A549 (cell line): ENCODE measurements around the gene SACM1L. TPM values are rescaled to one million over a fixed set of nuclear protein-coding genes. Genes with fewer than 3 reads are reported as not detected.

Experiments used
- ATAC-seq, 2 experiments: fragments of 200-7000 bp in 1 of 2; fragments of >200 bp in 1 of 2; cut with Nextera tagmentation in 1 of 2; cut with Tn5 transposase in 1 of 2; 3 replicates each; pipeline versions ENCODE4 v1.8.0 to v1.9.1; 2018 to 2020; ENCODE audit warnings: mild to moderate bottlenecking in 1 of 2, moderate library complexity in 1 of 2
- CTCF ChIA-PET: fragments of 300-600 bp; sonication (Branson Sonifier 250); formaldehyde crosslinking; extraction: SDS; loops from one replicate; lab custom pipeline; 2021; ENCODE audit warnings: antibody characterized with exemption, inconsistent platforms; lab: Yijun Ruan, JAX
- POLR2A ChIA-PET: fragments of 350-600 bp; formaldehyde crosslinking; extraction: SDS; loops from one replicate; lab custom pipeline; 2021; ENCODE audit warnings: antibody characterized with exemption, inconsistent platforms; lab: Yijun Ruan, JAX
- DNase-seq, 2 experiments: peaks; one replicate each; pipeline versions ENCODE4 v3.0.0 to v3.0.0-alpha.2; 2011 to 2016; ENCODE audit warnings: low read depth in 1 of 2, low spot score in 1 of 2
- FAIRE-seq: peaks from 2 replicates; lab custom pipeline; 2011; peaks lifted over from hg19 to GRCh38; lab: Jason Lieb, UNC
- H3K27ac ChIP-seq, 2 experiments: fragments of >200 bp; sonication (Bioruptor Twin); formaldehyde crosslinking; 3 replicates each; pipeline ENCODE4 v1.5.1; 2016 to 2017
- H3K4me1 ChIP-seq: fragments of >200 bp; sonication (Bioruptor Twin); formaldehyde crosslinking; 3 replicates; pipeline ENCODE4 v1.6.1; 2016
- H3K4me2 ChIP-seq: fragments of >200 bp; sonication (Bioruptor Twin); formaldehyde crosslinking; 3 replicates; pipeline ENCODE4 v1.6.1; 2016
- H3K4me3 ChIP-seq: fragments of >200 bp; sonication (Bioruptor Twin); formaldehyde crosslinking; 3 replicates; pipeline ENCODE4 v1.5.1; 2016
- H3K9me3 ChIP-seq: fragments of >200 bp; sonication (Bioruptor Twin); formaldehyde crosslinking; 3 replicates; pipeline ENCODE4 v1.6.1; 2016
- CHD2 ChIP-seq: fragments of 150-350 bp; IDR thresholded peaks from 2 replicates; pipeline ENCODE4 v1.6.1; 2014; ENCODE audit warnings: low read length; ENCODE audit not compliant: partially characterized antibody
- CHD4 ChIP-seq: fragments of 200-600 bp; sonication (generic); IDR thresholded peaks from 2 replicates; pipeline ENCODE4 v1.6.1; 2016; ENCODE audit warnings: antibody characterized with exemption, mild to moderate bottlenecking, borderline replicate concordance
- EHF ChIP-seq: fragments of 250-450 bp; sonication (Bioruptor Pico); IDR thresholded peaks from 2 replicates; pipeline ENCODE4 v1.5.0; 2020; ENCODE audit warnings: mild to moderate bottlenecking
- EHMT2 ChIP-seq: fragments of 200-600 bp; sonication (generic); IDR thresholded peaks from 2 replicates; pipeline ENCODE4 v1.6.1; 2016; ENCODE audit warnings: antibody characterized with exemption, low read depth, mild to moderate bottlenecking, moderate library complexity
- ELK1 ChIP-seq: fragments of 150-350 bp; IDR thresholded peaks from 2 replicates; pipeline ENCODE4 v1.6.1; 2014; ENCODE audit warnings: low read depth, mild to moderate bottlenecking, low read length
- EP300 ChIP-seq, 2 experiments: fragments of >200 bp; sonication (Bioruptor Twin); formaldehyde crosslinking; IDR thresholded peaks; 2 replicates in 1 of 2; 3 replicates in 1 of 2; pipeline ENCODE4 v1.6.1; 2016 to 2017
- ESRRA ChIP-seq: fragments of 150-350 bp; IDR thresholded peaks from 2 replicates; pipeline ENCODE4 v1.6.1; 2014; ENCODE audit warnings: mild to moderate bottlenecking, low read length, borderline replicate concordance
- GATA3 ChIP-seq: IDR thresholded peaks from 2 replicates; pipeline ENCODE4 v1.6.1; 2012; ENCODE audit warnings: borderline replicate concordance
- HEYL ChIP-seq: fragments of 250-450 bp; sonication (Bioruptor Pico); IDR thresholded peaks from 2 replicates; pipeline ENCODE4 v1.8.0; 2021; ENCODE audit warnings: mild to moderate bottlenecking, moderate library complexity
- MAX ChIP-seq: IDR thresholded peaks from 2 replicates; pipeline ENCODE4 v1.6.1; 2012
- MYC ChIP-seq: IDR thresholded peaks from 2 replicates; pipeline ENCODE4 v1.6.1; 2012; ENCODE audit warnings: mild to moderate bottlenecking, inconsistent platforms, low read length, improper control_type of control experiment, borderline replicate concordance
- NFE2L2 ChIP-seq: fragments of 150-350 bp; conservative IDR thresholded peaks from 2 replicates; pipeline ENCODE4 v1.6.1; 2014; ENCODE audit warnings: low read length
- PBX3 ChIP-seq: IDR thresholded peaks from 2 replicates; pipeline ENCODE4 v1.6.1; 2012
- REST ChIP-seq: fragments of 200-600 bp; sonication (generic); IDR thresholded peaks from 2 replicates; pipeline ENCODE4 v1.6.1; 2016; ENCODE audit warnings: antibody characterized with exemption, mild to moderate bottlenecking, moderate library complexity
- SREBF2 ChIP-seq: fragments of 450-650 bp; IDR thresholded peaks from 2 replicates; pipeline ENCODE4 v1.6.1; 2014; ENCODE audit warnings: mild to moderate bottlenecking, moderate library complexity
- USF2 ChIP-seq: fragments of 450-650 bp; IDR thresholded peaks from 2 replicates; pipeline ENCODE4 v1.6.1; 2014; ENCODE audit warnings: antibody characterized with exemption
- WGBS: methylation state at CpG from one replicate; pipeline ENCODE4 v1.1.6; 2017; ENCODE audit errors: missing lambda C conversion rate; 5-methylcytosine and 5-hydroxymethylcytosine counted together
- polyA plus RNA-seq, 4 experiments: library from polyadenylated mRNA; depleted of rRNA in 3 of 4; stranded (reverse); fragments of >200 nt; fragmentation: RNase III in 1 of 4; extraction: RNeasy Plus Mini Kit Qiagen cat#74134 plus additional on column Dnase treatment in 1 of 4; gene quantifications; 2 replicates in 3 of 4; 3 replicates in 1 of 4; pipeline ENCODE4 v1.2.3, GENCODE V29; 2011 to 2017

SACM1L gene
- polyA plus RNA-seq, 2 of the 4 experiments (the other 2 are of a cell fraction), result 21.1 to 27.8 TPM

GRCh38 chr3:45700570-45701073, 11.4 kb downstream of the SACM1L start (continued):
- TF ChIP-seq PBX3 (no peak), NFE2L2 (no peak), SREBF2 (no peak)

GRCh38 chr3:45701172-45701867, 12.1 kb downstream of the SACM1L start:
- no peak for FAIRE-seq
- 88% methylated on average over 9 of the region's 9 CpGs for WGBS
- no peak for ATAC-seq
- Histone ChIP-seq H3K4me2 (no peak overlapping the region), H3K27ac (no peak overlapping the region), H3K4me3 (no peak overlapping the region), H3K4me1 (no peaks in the 10 kb centered on the region), H3K9me3 (no peaks in the 10 kb centered on the region)
- ChIA-PET CTCF (interaction anchor here (1.5 to 1.7 kb wide), 2 partner anchors 8 to 11 kb away, joined by 3 to 5 read pairs; no protein-coding TSS in a partner anchor), POLR2A (no interaction called here)
- DNase-seq, result no peak
- TF ChIP-seq REST (no peak), CHD2 (no peak), USF2 (no peak), GATA3 (no peak)
- TF ChIP-seq, all 56 proteins: peak for 0

GRCh38 chr3:45704301-45704943, 15.2 kb downstream of the SACM1L start:
- H3K27ac ChIP-seq, result no peak overlapping the region
- no peak for FAIRE-seq
- ATAC-seq, result no peak
- no peak for DNase-seq
- POLR2A ChIA-PET, result no interaction called here
- WGBS, result 91% methylated on average over 4 of the region's 4 CpGs
- no peak for TF ChIP-seq HEYL (CRISPR knock-in tag)
- TF ChIP-seq MYC, result no peak
- TF ChIP-seq CHD4, result no peak
- TF ChIP-seq PBX3, result no peak
- no peak for TF ChIP-seq MAX
- no peak for TF ChIP-seq EHMT2
- no peak for TF ChIP-seq EP300 (IDR thresholded peaks at IDR 0.05)
- TF ChIP-seq ELK1, result no peak
- no peak for TF ChIP-seq ESRRA
- TF ChIP-seq EHF, result no peak
- TF ChIP-seq, all 56 proteins: peak for 0
- no peak overlapping the region for H3K4me2 ChIP-seq
- no peak overlapping the region for H3K4me3 ChIP-seq
- CTCF ChIA-PET, result interaction anchor here (0.6 to 1.6 kb wide), 3 partner anchors 10 to 897 kb away, joined by 3 read pairs; no protein-coding TSS in a partner anchor
- H3K4me1 ChIP-seq, result no peaks in the 10 kb centered on the region
- H3K9me3 ChIP-seq, result no peaks in the 10 kb centered on the region
